K562 (cell line): Measurements from ENCODE around the gene GAL3ST3. TPM values are rescaled to one million over a fixed set of nuclear protein-coding genes. Genes with fewer than 3 reads are reported as not detected.

ENCODE experiments used
- ATAC-seq: fragments of 200-7000 bp; cut with Tn5 transposase; 3 replicates; pipeline ENCODE4 v1.9.1; 2020; ENCODE audit warnings: moderate library complexity
- BruUV-seq: library from RNA; stranded (reverse); fragments of 400-500 nt; replicated peaks from 2 replicates; lab custom pipeline; 2021; lab: Mats Ljungman, UMichigan
- CTCF ChIA-PET: fragments of 300-600 bp; formaldehyde crosslinking; extraction: SDS; loops from one replicate; lab custom pipeline; 2021; ENCODE audit warnings: low intra/inter-chr PET ratio; lab: Yijun Ruan, JAX
- POLR2A ChIA-PET: fragments of 300-600, 350-650 bp; sonication (Branson Sonifier 250); formaldehyde crosslinking; extraction: SDS; loops from one replicate; lab custom pipeline; 2021; ENCODE audit warnings: antibody characterized with exemption, inconsistent platforms; lab: Yijun Ruan, JAX
- DNase-seq, 4 experiments: peaks; one replicate each; pipeline versions ENCODE4 v3.0.0 to v3.0.0-alpha.2; 2011 to 2018; ENCODE audit warnings: low spot score in 3 of 4, mixed read lengths in 3 of 4; ENCODE audit errors: extremely low read depth in 1 of 4
- FAIRE-seq: peaks from 2 replicates; lab custom pipeline; 2011; peaks lifted over from hg19 to GRCh38; lab: Jason Lieb, UNC
- H2AFZ ChIP-seq: 2 replicates; pipeline ENCODE4 v1.6.0; 2011; ENCODE audit warnings: low read depth, low read length, control low read depth, inconsistent platforms
- H3K27ac ChIP-seq: fragments of 200-600 bp; 3 replicates; pipeline ENCODE4 v1.8.0; 2011; ENCODE audit warnings: low read depth, mild to moderate bottlenecking, control low read depth, inconsistent platforms, low read length, moderate library complexity, mixed read lengths; ENCODE audit errors: extremely low read depth
- H3K27me3 ChIP-seq, 2 experiments: fragments of 300-600 bp in 1 of 2; 2 replicates in 1 of 2; 3 replicates in 1 of 2; pipeline versions ENCODE4 v1.6.0 to v1.8.0; 2011; ENCODE audit warnings: inconsistent platforms in 2 of 2, low read length in 2 of 2, mild to moderate bottlenecking in 1 of 2, mixed read lengths in 1 of 2, moderate library complexity in 1 of 2; ENCODE audit not compliant: control insufficient read depth in 2 of 2, insufficient read depth in 2 of 2
- H3K36me3 ChIP-seq: fragments of 300-600 bp; 3 replicates; pipeline ENCODE4 v1.8.0; 2011; ENCODE audit warnings: mild to moderate bottlenecking, low read length, inconsistent platforms; ENCODE audit not compliant: control insufficient read depth, insufficient read depth
- H3K4me1 ChIP-seq, 2 experiments: fragments of 200-600 bp in 1 of 2; replicated peaks in 1 of 2; 2 replicates in 1 of 2; 3 replicates in 1 of 2; pipeline versions ENCODE4 v1.5.1 to v1.8.0; 2011; ENCODE audit warnings: inconsistent platforms in 2 of 2, low read length in 2 of 2, mild to moderate bottlenecking in 1 of 2, mixed read lengths in 1 of 2, moderate library complexity in 1 of 2; ENCODE audit not compliant: control insufficient read depth in 2 of 2, insufficient read depth in 2 of 2
- H3K4me2 ChIP-seq: 2 replicates; pipeline ENCODE4 v1.6.1; 2011; ENCODE audit warnings: low read length, control low read depth, inconsistent platforms, mixed read lengths; ENCODE audit not compliant: insufficient read depth
- H3K4me3 ChIP-seq: fragments of 200-600 bp; sonication (generic), shearing (Covaris generic); 2 replicates; pipeline ENCODE4 v1.5.1; 2016; ENCODE audit warnings: control low read depth, inconsistent platforms
- H3K79me2 ChIP-seq: fragments of 200-600 bp; 3 replicates; pipeline ENCODE4 v1.8.0; 2011; ENCODE audit warnings: low read length, inconsistent platforms; ENCODE audit not compliant: control insufficient read depth, insufficient read depth
- H3K9ac ChIP-seq, 2 experiments: 2 replicates each; pipeline versions ENCODE4 v1.6.0 to v1.6.1; 2011; ENCODE audit warnings: low read depth in 2 of 2, low read length in 2 of 2, control low read depth in 1 of 2, inconsistent platforms in 1 of 2, mild to moderate bottlenecking in 1 of 2, mixed read lengths in 1 of 2; ENCODE audit not compliant: insufficient read depth in 1 of 2
- H3K9me1 ChIP-seq: one replicate; pipeline ENCODE4 v1.6.0; 2011; ENCODE audit warnings: inconsistent platforms, mild to moderate bottlenecking, low read length, moderate library complexity; ENCODE audit not compliant: control insufficient read depth, insufficient read depth
- H3K9me3 ChIP-seq: replicated peaks from 2 replicates; pipeline ENCODE4 v1.5.1; 2011; ENCODE audit warnings: low read depth, low read length, inconsistent platforms; ENCODE audit not compliant: control insufficient read depth, insufficient read depth
- H4K20me1 ChIP-seq: replicated peaks from 2 replicates; pipeline ENCODE4 v1.6.1; 2011; ENCODE audit warnings: low read length, inconsistent platforms, mixed read lengths; ENCODE audit not compliant: control insufficient read depth, insufficient read depth
- ADNP ChIP-seq: fragments of 200-800 bp; sonication (Bioruptor generic); IDR thresholded peaks from 2 replicates; pipeline ENCODE4 v1.6.1; 2016; ENCODE audit warnings: missing genetic modification characterization, missing compliant biosample characterization
- ELF1 ChIP-seq: fragments of 200-800 bp; sonication (Bioruptor generic); IDR thresholded peaks from 2 replicates; pipeline ENCODE4 v1.6.1; 2016; ENCODE audit warnings: missing genetic modification characterization, missing compliant biosample characterization
- ELF2 ChIP-seq: fragments of 250-450 bp; sonication (Bioruptor Pico); IDR thresholded peaks from 2 replicates; pipeline ENCODE4 v1.5.0; 2021; ENCODE audit warnings: mild to moderate bottlenecking
- FOXK2 ChIP-seq, 2 experiments: fragments of 450-650 bp; IDR thresholded peaks in 1 of 2; conservative IDR thresholded peaks in 1 of 2; 2 replicates each; pipeline ENCODE4 v1.6.1; 2016; ENCODE audit warnings: low read depth in 2 of 2, mild to moderate bottlenecking in 1 of 2
- GABPA ChIP-seq: fragments of 200-800 bp; sonication (Bioruptor generic); conservative IDR thresholded peaks from 2 replicates; pipeline ENCODE4 v1.6.1; 2016; ENCODE audit warnings: low read depth, missing genetic modification characterization, missing compliant biosample characterization
- GATAD2B ChIP-seq: fragments of 450-650 bp; IDR thresholded peaks from 2 replicates; pipeline ENCODE4 v1.6.1; 2017; ENCODE audit warnings: mild to moderate bottlenecking, borderline replicate concordance
- HDAC1 ChIP-seq, 2 experiments: fragments of 450-650 bp; IDR thresholded peaks; 2 replicates each; pipeline ENCODE4 v1.6.1; 2016 to 2017; ENCODE audit warnings: inconsistent platforms in 1 of 2, mild to moderate bottlenecking in 1 of 2, moderate library complexity in 1 of 2
- JUND ChIP-seq, 2 experiments: IDR thresholded peaks; 2 replicates in 1 of 2; 3 replicates in 1 of 2; pipeline ENCODE4 v1.6.1; 2011; ENCODE audit warnings: borderline replicate concordance in 2 of 2, low read depth in 2 of 2, low read length in 2 of 2, improper control_type of control experiment in 1 of 2, missing biosample characterization in 1 of 2, missing genetic modification characterization in 1 of 2, missing genetic modification reagents in 1 of 2
- KDM2B ChIP-seq: fragments of 250-450 bp; sonication (Bioruptor Pico); IDR thresholded peaks from 2 replicates; pipeline ENCODE4 v1.8.0; 2021; ENCODE audit warnings: mild to moderate bottlenecking, moderate library complexity
- MEF2D ChIP-seq: conservative IDR thresholded peaks from 2 replicates; pipeline ENCODE4 v1.6.1; 2016; ENCODE audit warnings: low read depth, missing genetic modification characterization, missing compliant biosample characterization
- NCOA1 ChIP-seq: fragments of 450-650 bp; IDR thresholded peaks from 2 replicates; pipeline ENCODE4 v1.6.1; 2016; ENCODE audit warnings: low read depth
- NFE2L1 ChIP-seq: fragments of 450-650 bp; IDR thresholded peaks from 2 replicates; pipeline ENCODE4 v1.6.1; 2016; ENCODE audit warnings: missing genetic modification characterization, low read depth, mild to moderate bottlenecking, missing compliant biosample characterization, moderate library complexity, borderline replicate concordance
- NR3C1 ChIP-seq: sonication (generic); formaldehyde crosslinking; IDR thresholded peaks from 2 replicates; pipeline ENCODE4 v1.8.1; 2022; ENCODE audit warnings: missing genetic modification reagents
- PYGO2 ChIP-seq: fragments of 450-650 bp; IDR thresholded peaks from 2 replicates; pipeline ENCODE4 v1.6.1; 2016; ENCODE audit warnings: mild to moderate bottlenecking, missing genetic modification characterization, moderate library complexity, missing compliant biosample characterization
- SP1 ChIP-seq: sonication (generic); formaldehyde crosslinking; IDR thresholded peaks from 2 replicates; pipeline ENCODE4 v1.8.1; 2022; ENCODE audit warnings: mild to moderate bottlenecking, missing genetic modification reagents
- THRAP3 ChIP-seq: fragments of 450-650 bp; IDR thresholded peaks from 2 replicates; pipeline ENCODE4 v1.6.1; 2016; ENCODE audit warnings: mild to moderate bottlenecking, inconsistent platforms, borderline replicate concordance
- ZNF212 ChIP-seq: fragments of 450-650 bp; formaldehyde crosslinking; IDR thresholded peaks from 2 replicates; pipeline ENCODE4 v1.4.0; 2020; ENCODE audit warnings: mild to moderate bottlenecking
- ZNF436 ChIP-seq: fragments of 250-450, 450-650 bp; sonication (Bioruptor Pico); formaldehyde crosslinking; IDR thresholded peaks from 2 replicates; pipeline ENCODE4 v1.7.0; 2020; ENCODE audit warnings: mild to moderate bottlenecking
- WGBS: fragments of 100-300 bp; shearing (Covaris generic); methylation state at CpG from one replicate; pipeline ENCODE4 v1.1.6; 2016; ENCODE audit warnings: low coverage, mixed read lengths; ENCODE audit not compliant: insufficient coverage; ENCODE audit errors: missing lambda C conversion rate; 5-methylcytosine and 5-hydroxymethylcytosine counted together
- in situ Hi-C: fragments of 300-500 bp; cut with MboI; formaldehyde crosslinking; loops from 4 replicates; pipeline ENCODE4 v1.15.0; 2018; ENCODE audit warnings: inconsistent platforms, mixed read lengths
- intact Hi-C: fragments of 100-400 bp; cut with micrococcal nuclease; formaldehyde crosslinking; loops from 2 replicates; pipeline ENCODE4 v1.14.2; 2022
- polyA plus RNA-seq, 8 experiments: library from polyadenylated mRNA; depleted of rRNA in 4 of 8; stranded (reverse) in 5 of 8; unstranded in 3 of 8; fragments of >200 nt; fragmentation: Nextera tagmentation in 2 of 8; fragmentation: Illumina TruSeq in 1 of 8; extraction: Ambion mirVana in 2 of 8; extraction: Trizol in 1 of 8; gene quantifications; 2 replicates each; pipeline versions ENCODE4 v1.2.1 to v1.2.3, GENCODE V29; 2011 to 2014; ENCODE audit warnings: inconsistent platforms in 1 of 8, missing spikeins in 1 of 8
- total RNA-seq, 7 experiments: library from RNA; depleted of rRNA in 6 of 7; stranded (reverse); fragments of >200 nt in 6 of 7; fragmentation: Illumina TruSeq in 2 of 7; extraction: Trizol in 2 of 7; gene quantifications; 2 replicates each; pipeline versions ENCODE4 v1.2.1 to v1.2.3, GENCODE V29; 2011 to 2021; ENCODE audit warnings: low replicate concordance in 1 of 7

The GAL3ST3 gene
- total and polyA plus RNA-seq, 9 of the 15 experiments (the other 6 are each of a cell fraction or from before 2014, with no cell fraction given) = not detected

DNA sequence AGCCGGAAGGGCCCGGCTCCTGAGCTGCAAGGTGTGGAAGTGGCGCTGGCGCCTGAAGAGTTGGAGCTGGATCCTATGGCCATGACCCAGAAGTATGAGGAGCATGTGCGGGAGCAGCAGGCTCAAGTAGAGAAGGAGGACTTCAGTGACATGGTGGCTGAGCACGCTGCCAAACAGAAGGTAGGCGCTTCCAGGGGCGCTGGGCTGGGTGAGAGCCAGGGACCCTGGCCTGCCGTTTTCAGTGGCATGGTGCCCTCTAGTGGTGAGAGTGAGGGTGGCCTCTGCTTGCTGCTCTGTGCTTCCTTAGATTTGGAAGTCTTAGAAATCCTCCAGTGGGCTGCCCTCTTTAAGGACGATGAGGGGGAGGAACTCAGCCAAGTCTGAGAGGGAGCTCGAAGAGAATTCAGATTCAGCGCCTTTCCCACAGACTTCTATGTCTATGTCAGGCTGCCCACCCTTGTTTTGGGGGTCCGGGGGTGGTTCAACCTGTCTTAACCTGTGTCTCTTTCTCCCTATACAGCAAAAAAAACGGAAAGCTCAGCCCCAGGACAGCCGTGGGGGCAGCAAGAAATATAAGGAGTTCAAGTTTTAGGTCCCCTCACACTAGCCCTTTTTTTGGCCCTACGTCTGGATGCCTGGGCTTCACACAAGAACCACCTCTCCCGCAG, 19.3 kb upstream of the GAL3ST3 start (continued):
- no peak for TF ChIP-seq HDAC1 (IDR thresholded peaks at IDR 0.05)
- no peak for TF ChIP-seq NCOA1
- no peak for TF ChIP-seq GATAD2B
- no peak for TF ChIP-seq KDM2B

GRCh38 chr11:66067640-66068039, 18.7 kb upstream of the GAL3ST3 start:
- no peak for ATAC-seq

More at GRCh38 chr11:66067640-66068039, 18.7 kb upstream of the GAL3ST3 start:
- H2AFZ ChIP-seq = no peak overlapping the region
- peaks cover 29% of the 10 kb centered on the region for H3K79me2 ChIP-seq
- H3K4me3 ChIP-seq = no peak overlapping the region
- BruUV-seq = no TSS peak
- in situ Hi-C loops = no loop called here
- DNase-seq (no peak), FAIRE-seq (no peak)
- CTCF ChIA-PET = no interaction called here
- H3K27ac ChIP-seq = peak overlapping the region; percentile 39; the same call in 2 of the 3 replicates
- peaks cover 4% of the 10 kb centered on the region; the same call in 1 of the 2 replicates for H4K20me1 ChIP-seq
- peaks cover 19 to 31% of the 10 kb centered on the region in 2 experiments for H3K4me1 ChIP-seq
- no peaks in the 10 kb centered on the region for H3K27me3 ChIP-seq
- peak overlapping the region in 1 of 2 experiments; percentile 19; a peak in 1 of 4 replicates for H3K9ac ChIP-seq
- no peak for TF ChIP-seq NFE2L1
- TF ChIP-seq FOXK2 (conservative IDR thresholded peaks at IDR 0.05 in 1 of 2, IDR thresholded peaks at IDR 0.05 in 1 of 2; ENCODE audit: low read depth in 2 of 2) = no peak
- TF ChIP-seq PYGO2 = no peak
- no peak for TF ChIP-seq NR3C1 (CRISPR knock-in tag)
- no peak for TF ChIP-seq ZNF212 (CRISPR knock-in tag)
- no peak for TF ChIP-seq ELF1 (tag)
- TF ChIP-seq JUND (IDR thresholded peaks at IDR 0.05; ENCODE audit: borderline replicate concordance, low read depth, low read length) = no peak
- TF ChIP-seq JUND (tag; IDR thresholded peaks at IDR 0.05; ENCODE audit: borderline replicate concordance, low read depth, low read length) = no peak
- no peak for TF ChIP-seq ZNF436 (CRISPR knock-in tag)
- no peak for TF ChIP-seq ELF2 (CRISPR knock-in tag)
- TF ChIP-seq GABPA (tag) = no peak
- no peak for TF ChIP-seq SP1
- TF ChIP-seq ADNP (tag) = no peak
- no peak for TF ChIP-seq MEF2D (tag)
- no peak for TF ChIP-seq THRAP3
- H3K9me1 ChIP-seq = no peaks in the 10 kb centered on the region
- no peaks in the 10 kb centered on the region for H3K9me3 ChIP-seq
- WGBS = 78% methylated on average over 4 of the region's 4 CpGs
- POLR2A ChIA-PET = interaction anchor here (0.6 to 5.3 kb wide), 5 partner anchors 8 to 208 kb away, joined by 3 to 47 read pairs (median 8); partner anchors contain the start of gene SF3B2
- peaks cover 69% of the 10 kb centered on the region for H3K36me3 ChIP-seq
- intact Hi-C loops = loop anchor here (5.0 kb wide), 1 partner anchor 65 kb away; the partner anchor contains the start of genes BANF1 and EIF1AD
- H3K4me2 ChIP-seq = no peak overlapping the region
